ENCODE measurements around the gene CHRNB2. TPM values are rescaled to one million over a fixed set of nuclear protein-coding genes. Genes with fewer than 3 reads are reported as not detected.

The CHRNB2 gene
- total and polyA plus RNA-seq, 9 of the 15 experiments (the other 6 are each of a cell fraction or from before 2014, with no cell fraction given), result 0.01 TPM; not detected in 8

GRCh38 chr1:154616659-154617345 lies 49.2 kb downstream of the CHRNB2 start (continued):
- TF ChIP-seq, protein P1, sequence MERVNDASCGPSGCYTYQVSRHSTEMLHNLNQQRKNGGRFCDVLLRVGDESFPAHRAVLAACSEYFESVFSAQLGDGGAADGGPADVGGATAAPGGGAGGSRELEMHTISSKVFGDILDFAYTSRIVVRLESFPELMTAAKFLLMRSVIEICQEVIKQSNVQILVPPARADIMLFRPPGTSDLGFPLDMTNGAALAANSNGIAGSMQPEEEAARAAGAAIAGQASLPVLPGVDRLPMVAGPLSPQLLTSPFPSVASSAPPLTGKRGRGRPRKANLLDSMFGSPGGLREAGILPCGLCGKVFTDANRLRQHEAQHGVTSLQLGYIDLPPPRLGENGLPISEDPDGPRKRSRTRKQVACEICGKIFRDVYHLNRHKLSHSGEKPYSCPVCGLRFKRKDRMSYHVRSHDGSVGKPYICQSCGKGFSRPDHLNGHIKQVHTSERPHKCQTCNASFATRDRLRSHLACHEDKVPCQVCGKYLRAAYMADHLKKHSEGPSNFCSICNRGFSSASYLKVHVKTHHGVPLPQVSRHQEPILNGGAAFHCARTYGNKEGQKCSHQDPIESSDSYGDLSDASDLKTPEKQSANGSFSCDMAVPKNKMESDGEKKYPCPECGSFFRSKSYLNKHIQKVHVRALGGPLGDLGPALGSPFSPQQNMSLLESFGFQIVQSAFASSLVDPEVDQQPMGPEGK (CRISPR knock-in tag; IDR thresholded peaks at IDR 0.05; ENCODE audit: borderline replicate concordance), result no peak
- TF ChIP-seq USF1 (CRISPR knock-in tag; IDR thresholded peaks at IDR 0.05), result no peak
- no peak for TF ChIP-seq NKRF (IDR thresholded peaks at IDR 0.05; ENCODE audit: borderline replicate concordance)
- TF ChIP-seq ZNF165 (CRISPR knock-in tag; IDR thresholded peaks at IDR 0.05; ENCODE audit: borderline replicate concordance), result no peak
- TF ChIP-seq MAFK (IDR thresholded peaks at IDR 0.05; ENCODE audit: low read length), result peak; percentile 15; the same call in 1 of the 2 replicates
- TF ChIP-seq FIP1L1 (IDR thresholded peaks at IDR 0.05; ENCODE audit: low read depth, low read length, poor library complexity, severe bottlenecking), result no peak
- TF ChIP-seq ZNF57 (CRISPR knock-in tag; IDR thresholded peaks at IDR 0.05), result no peak
- no peak for TF ChIP-seq ZBTB1 (CRISPR knock-in tag; IDR thresholded peaks at IDR 0.05; ENCODE audit: borderline replicate concordance, low read depth)
- no peak for TF ChIP-seq HOMEZ (CRISPR knock-in tag; IDR thresholded peaks at IDR 0.05)
- no peak for TF ChIP-seq SMARCB1 (IDR thresholded peaks at IDR 0.05; ENCODE audit: insufficient read length, low read depth)
- 0 out of 2 replicates have a peak, but pooled peaks have one; percentile 39 for TF ChIP-seq KAT7 (CRISPR knock-in tag; IDR thresholded peaks at IDR 0.05; ENCODE audit: borderline replicate concordance)
- TF ChIP-seq KLF10 (CRISPR knock-in tag; IDR thresholded peaks at IDR 0.05), result no peak
- no peak for TF ChIP-seq PRPF4 (IDR thresholded peaks at IDR 0.05; ENCODE audit: insufficient read depth, low read depth, low read length, poor library complexity, severe bottlenecking)
- no peak for TF ChIP-seq E2F4 (CRISPR knock-in tag; IDR thresholded peaks at IDR 0.05; ENCODE audit: low read depth)
- no peak for TF ChIP-seq BRCA1 (IDR thresholded peaks at IDR 0.05)
- no peak for TF ChIP-seq BRCA1 (CRISPR knock-in tag; IDR thresholded peaks at IDR 0.05)
- TF ChIP-seq ARID1B (IDR thresholded peaks at IDR 0.05), result peak; percentile 67
- no peak for TF ChIP-seq ILF3 (IDR thresholded peaks at IDR 0.05; ENCODE audit: borderline replicate concordance)
- no peak for TF ChIP-seq ZNF263 (CRISPR knock-in tag; IDR thresholded peaks at IDR 0.05; ENCODE audit: borderline replicate concordance)
- peak; percentile 55; the same call in 1 of the 2 replicates for TF ChIP-seq ZNF766 (CRISPR knock-in tag; conservative IDR thresholded peaks at IDR 0.05)
- no peak for TF ChIP-seq ARNT (IDR thresholded peaks at IDR 0.05)
